ENCODE results near the gene OSGEP. TPM values are rescaled to one million over a fixed set of nuclear protein-coding genes. Genes with fewer than 3 reads are reported as not detected.

The OSGEP gene
- total and polyA plus RNA-seq, 2 of the 13 experiments (the other 11 are each of a cell fraction or from before 2014, with no cell fraction given), result 39.7 to 41.1 TPM

GRCh38 chr14:20412876-20413743 lies 41.5 kb downstream of the OSGEP start, which contains the start of gene TEP1 (continued):
- TF ChIP-seq ZNF431 (CRISPR knock-in tag; IDR thresholded peaks at IDR 0.05; ENCODE audit: borderline replicate concordance, low read depth) (0 out of 2 replicates have a peak, but pooled peaks have one; percentile 85), ZNF510 (CRISPR knock-in tag; IDR thresholded peaks at IDR 0.05; ENCODE audit: low read depth) (peak; percentile 69; the same call in 1 of the 2 replicates), FIP1L1 (IDR thresholded peaks at IDR 0.05; ENCODE audit: borderline replicate concordance, insufficient read depth, low read depth, low read length) (no peak), CEBPZ (IDR thresholded peaks at IDR 0.05; ENCODE audit: low read length) (no peak), MEIS1 (CRISPR knock-in tag; IDR thresholded peaks at IDR 0.05; ENCODE audit: borderline replicate concordance) (peak; percentile 84), ZNF704 (CRISPR knock-in tag; IDR thresholded peaks at IDR 0.05; ENCODE audit: borderline replicate concordance) (peak; percentile 89; the same call in 1 of the 2 replicates), HINFP (CRISPR knock-in tag; IDR thresholded peaks at IDR 0.05; ENCODE audit: low read depth) (peak; percentile 65; the same call in 1 of the 2 replicates), PCBP2 (optimal IDR thresholded peaks at IDR 0.05; ENCODE audit: low read depth, low read length, poor library complexity, severe bottlenecking) (no peak), NR2F1 (CRISPR knock-in tag; IDR thresholded peaks at IDR 0.05) (no peak), ZSCAN25 (CRISPR knock-in tag; IDR thresholded peaks at IDR 0.05) (peak; percentile 75; the same call in 1 of the 2 replicates), SOX6 (IDR thresholded peaks at IDR 0.05) (no peak), SOX6 (CRISPR knock-in tag; IDR thresholded peaks at IDR 0.05) (peak; percentile 79), BRD4 (CRISPR knock-in tag; IDR thresholded peaks at IDR 0.05) (peak; percentile 72; the same call in 1 of the 2 replicates), ERF (CRISPR knock-in tag; IDR thresholded peaks at IDR 0.05) (peak; percentile 90), IRF1 (CRISPR knock-in tag; IDR thresholded peaks at IDR 0.05; ENCODE audit: low read depth) (no peak), AKAP8 (CRISPR knock-in tag; IDR thresholded peaks at IDR 0.05) (no peak; the same call in 1 of the 2 replicates), ZNF253 (CRISPR knock-in tag; IDR thresholded peaks at IDR 0.05; ENCODE audit: borderline replicate concordance) (no peak), NONO (IDR thresholded peaks at IDR 0.05) (no peak), NONO (CRISPR knock-in tag; conservative IDR thresholded peaks at IDR 0.05) (peak; percentile 62)
